ENCODE results near the gene SEBOX.

The SEBOX gene

GRCh38 chr17:28342313-28342712 is 22.7 kb downstream of the SEBOX start:
- Histone ChIP-seq H3K36me3 (ENCODE audit: insufficient read depth, low read length) (peaks cover 19% of the 10 kb centered on the region; the same call in 1 of the 2 replicates), H3K79me2 (ENCODE audit: insufficient read depth, low read length) (peaks cover 9% of the 10 kb centered on the region; the same call in 1 of the 2 replicates), H3K27me3 (ENCODE audit: insufficient read depth, low read length, poor library complexity, severe bottlenecking) (no peaks in the 10 kb centered on the region), H3K9ac (ENCODE audit: low read depth, low read length, poor library complexity, severe bottlenecking) (no peak overlapping the region), H4K20me1 (ENCODE audit: insufficient read depth, low read length, poor library complexity, severe bottlenecking) (no peaks in the 10 kb centered on the region), H3K4me1 (ENCODE audit: insufficient read depth, low read length, poor library complexity, severe bottlenecking) (peaks cover 2% of the 10 kb centered on the region), H3K4me3 (ENCODE audit: low read length, poor library complexity, severe bottlenecking) (no peak overlapping the region), H2AFZ (ENCODE audit: low read length) (no peak overlapping the region), H3K9me3 (ENCODE audit: insufficient read depth, low read depth, low read length) (no peaks in the 10 kb centered on the region), H3K4me2 (ENCODE audit: low read depth, low read length, poor library complexity, severe bottlenecking) (no peak overlapping the region), H3F3A (ENCODE audit: low read depth) (no peaks in the 10 kb centered on the region), H3K9me2 (replicated peaks; ENCODE audit: low read depth, low read length) (no peaks in the 10 kb centered on the region)
- TF ChIP-seq EZH2phosphoT487 (IDR thresholded peaks at IDR 0.05; ENCODE audit: borderline replicate concordance) = no peak
- no peak for TF ChIP-seq CTCF (conservative IDR thresholded peaks at IDR 0.05; ENCODE audit: low read length)

- H3K9ac ChIP-seq (ENCODE audit: low read depth, low read length, poor library complexity, severe bottlenecking) = no peak overlapping the region
- H2AFZ ChIP-seq (ENCODE audit: low read length) = no peak overlapping the region
- no peaks in the 10 kb centered on the region for H4K20me1 ChIP-seq (ENCODE audit: insufficient read depth, low read length, poor library complexity, severe bottlenecking)
- H3F3A ChIP-seq (ENCODE audit: low read depth) = no peaks in the 10 kb centered on the region
- peaks cover 9% of the 10 kb centered on the region for H3K4me1 ChIP-seq (ENCODE audit: insufficient read depth, low read length, poor library complexity, severe bottlenecking)
- no peaks in the 10 kb centered on the region for H3K27me3 ChIP-seq (ENCODE audit: insufficient read depth, low read length, poor library complexity, severe bottlenecking)
- no peaks in the 10 kb centered on the region for H3K9me3 ChIP-seq (ENCODE audit: insufficient read depth, low read depth, low read length)
- H3K4me3 ChIP-seq (ENCODE audit: low read length, poor library complexity, severe bottlenecking) = no peak overlapping the region
- TF ChIP-seq EZH2phosphoT487 (IDR thresholded peaks at IDR 0.05; ENCODE audit: borderline replicate concordance) (no peak), CTCF (conservative IDR thresholded peaks at IDR 0.05; ENCODE audit: low read length) (no peak)
- H3K79me2 ChIP-seq (ENCODE audit: insufficient read depth, low read length) = peaks cover 17% of the 10 kb centered on the region; the same call in 1 of the 2 replicates
- H3K4me2 ChIP-seq (ENCODE audit: low read depth, low read length, poor library complexity, severe bottlenecking) = no peak overlapping the region
- peaks cover 12% of the 10 kb centered on the region; the same call in 1 of the 2 replicates for H3K36me3 ChIP-seq (ENCODE audit: insufficient read depth, low read length)
- no peaks in the 10 kb centered on the region for H3K9me2 ChIP-seq (replicated peaks; ENCODE audit: low read depth, low read length)
Observed at GRCh38 chr17:28341516-28341915, 23.5 kb downstream of the SEBOX start.

GRCh38 chr17:28340374-28340773 is 24.6 kb downstream of the SEBOX start:
- peaks cover 14% of the 10 kb centered on the region for H3K4me1 ChIP-seq (ENCODE audit: insufficient read depth, low read length, poor library complexity, severe bottlenecking)
- H3K79me2 ChIP-seq (ENCODE audit: insufficient read depth, low read length) = peaks cover 23% of the 10 kb centered on the region; the same call in 1 of the 2 replicates
- peaks cover 4% of the 10 kb centered on the region for H4K20me1 ChIP-seq (ENCODE audit: insufficient read depth, low read length, poor library complexity, severe bottlenecking)
- no peak overlapping the region for H3K4me2 ChIP-seq (ENCODE audit: low read depth, low read length, poor library complexity, severe bottlenecking)
- no peak overlapping the region for H2AFZ ChIP-seq (ENCODE audit: low read length)
- H3K27me3 ChIP-seq (ENCODE audit: insufficient read depth, low read length, poor library complexity, severe bottlenecking) = no peaks in the 10 kb centered on the region
- no peaks in the 10 kb centered on the region for H3K9me2 ChIP-seq (replicated peaks; ENCODE audit: low read depth, low read length)
- H3K9me3 ChIP-seq (ENCODE audit: insufficient read depth, low read depth, low read length) = no peaks in the 10 kb centered on the region
- H3K36me3 ChIP-seq (ENCODE audit: insufficient read depth, low read length) = peaks cover 12% of the 10 kb centered on the region; the same call in 1 of the 2 replicates
- no peak overlapping the region for H3K9ac ChIP-seq (ENCODE audit: low read depth, low read length, poor library complexity, severe bottlenecking)
- TF ChIP-seq CTCF (conservative IDR thresholded peaks at IDR 0.05; ENCODE audit: low read length) (no peak), EZH2phosphoT487 (IDR thresholded peaks at IDR 0.05; ENCODE audit: borderline replicate concordance) (no peak)
- H3K4me3 ChIP-seq (ENCODE audit: low read length, poor library complexity, severe bottlenecking) = no peak overlapping the region
- no peaks in the 10 kb centered on the region for H3F3A ChIP-seq (ENCODE audit: low read depth)
